ENCODE results near the gene DDX31. TPM values are rescaled to one million over a fixed set of nuclear protein-coding genes. Genes with fewer than 3 reads are reported as not detected.
"Not testable (repeated sequence)": the region's sequence is repeated elsewhere in the genome, so short reads cannot be mapped to it uniquely, and the experiment has no call there.

Gene DDX31
- total RNA-seq, 1 experiment from 2014 or later = 19.2 TPM

DNA sequence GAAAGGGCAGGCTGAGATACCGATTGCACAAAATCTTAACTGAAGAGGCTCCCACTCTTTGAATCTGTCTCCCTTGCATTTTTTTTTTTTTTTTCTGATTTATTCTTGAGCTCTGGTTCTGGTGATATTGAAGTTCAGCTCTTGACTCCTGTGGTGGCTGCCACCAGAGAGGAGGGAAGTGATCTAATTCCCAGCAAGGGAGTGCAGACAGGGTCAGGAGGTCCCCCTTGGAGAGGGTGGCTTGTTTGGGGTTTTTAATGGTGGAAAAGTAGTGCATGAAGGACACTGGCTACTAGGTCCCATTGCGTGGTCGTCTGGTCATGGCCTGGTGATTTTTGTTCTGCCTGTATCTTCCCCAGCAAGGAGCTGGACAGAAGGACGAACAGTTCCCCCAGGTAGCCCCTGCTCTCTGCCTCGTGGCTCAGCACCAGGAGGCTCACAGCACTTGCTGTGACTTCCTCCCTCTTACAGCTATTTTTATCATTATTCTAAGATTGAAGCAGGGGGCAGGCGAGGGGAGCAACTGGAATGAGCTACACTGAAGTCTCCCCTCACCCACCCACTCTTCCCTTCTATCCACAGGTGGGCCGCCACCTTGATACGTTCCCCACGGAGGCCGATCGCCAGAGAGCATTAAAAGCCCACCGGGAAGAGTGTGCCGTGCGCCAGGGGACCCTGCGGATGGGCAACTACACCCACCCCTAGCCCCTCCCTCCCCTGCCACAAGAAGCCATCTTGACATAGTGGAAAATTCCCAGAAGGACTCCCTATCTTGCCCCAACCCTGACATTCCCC, 97.8 kb downstream of the DDX31 start:
- no peak overlapping the region for H3K4me3 ChIP-seq
- H3K9me2 ChIP-seq (ENCODE audit: insufficient read depth) = no peaks in the 10 kb centered on the region
- no peaks in the 10 kb centered on the region for H3K79me2 ChIP-seq (ENCODE audit: low read depth)
- H3F3A ChIP-seq (ENCODE audit: insufficient read depth, low read depth) = no peaks in the 10 kb centered on the region
- intact Hi-C loops (cut with micrococcal nuclease; ENCODE audit: unreplicated experiment) = no loop called here
- no peaks in the 10 kb centered on the region for H3K36me3 ChIP-seq (ENCODE audit: low read depth)
- TF ChIP-seq EZH2 (IDR thresholded peaks at IDR 0.05; ENCODE audit: low read depth) = no peak
- TF ChIP-seq, protein P1, sequence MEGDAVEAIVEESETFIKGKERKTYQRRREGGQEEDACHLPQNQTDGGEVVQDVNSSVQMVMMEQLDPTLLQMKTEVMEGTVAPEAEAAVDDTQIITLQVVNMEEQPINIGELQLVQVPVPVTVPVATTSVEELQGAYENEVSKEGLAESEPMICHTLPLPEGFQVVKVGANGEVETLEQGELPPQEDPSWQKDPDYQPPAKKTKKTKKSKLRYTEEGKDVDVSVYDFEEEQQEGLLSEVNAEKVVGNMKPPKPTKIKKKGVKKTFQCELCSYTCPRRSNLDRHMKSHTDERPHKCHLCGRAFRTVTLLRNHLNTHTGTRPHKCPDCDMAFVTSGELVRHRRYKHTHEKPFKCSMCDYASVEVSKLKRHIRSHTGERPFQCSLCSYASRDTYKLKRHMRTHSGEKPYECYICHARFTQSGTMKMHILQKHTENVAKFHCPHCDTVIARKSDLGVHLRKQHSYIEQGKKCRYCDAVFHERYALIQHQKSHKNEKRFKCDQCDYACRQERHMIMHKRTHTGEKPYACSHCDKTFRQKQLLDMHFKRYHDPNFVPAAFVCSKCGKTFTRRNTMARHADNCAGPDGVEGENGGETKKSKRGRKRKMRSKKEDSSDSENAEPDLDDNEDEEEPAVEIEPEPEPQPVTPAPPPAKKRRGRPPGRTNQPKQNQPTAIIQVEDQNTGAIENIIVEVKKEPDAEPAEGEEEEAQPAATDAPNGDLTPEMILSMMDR (conservative IDR thresholded peaks at IDR 0.05) = no peak
- H3K27me3 ChIP-seq (ENCODE audit: insufficient read depth, low read depth) = peaks cover 89% of the 10 kb centered on the region
- no peak for DNase-seq
- no TSS peak for BruUV-seq (replicated peaks)
- no peaks in the 10 kb centered on the region for H3K9me3 ChIP-seq (ENCODE audit: insufficient read depth, low read depth)
- no peak overlapping the region for H3K4me2 ChIP-seq
- H2AFZ ChIP-seq = no peak overlapping the region
- peaks cover 3% of the 10 kb centered on the region; the same call in 1 of the 2 replicates for H4K20me1 ChIP-seq (ENCODE audit: insufficient read depth)
- H3K27ac ChIP-seq = no peak overlapping the region
- ChIA-PET CTCF (interaction anchor here (0.5 to 0.6 kb wide), 2 partner anchors 98 to 157 kb away, joined by 4 read pairs; partner anchors contain the start of genes DDX31 and GTF3C4), POLR2A (ENCODE audit: unreplicated experiment) (interaction anchor here (0.6 kb wide), 1 partner anchor 195 kb away, joined by 12 read pairs; no protein-coding TSS in a partner anchor)
- no peaks in the 10 kb centered on the region for H3K4me1 ChIP-seq (replicated peaks; ENCODE audit: insufficient read depth)

GRCh38 chr9:132568787-132569186, 101.0 kb downstream of the DDX31 start:
- H3K4me3 ChIP-seq; H3K4me1 ChIP-seq (replicated peaks; ENCODE audit: insufficient read depth); H3K27ac ChIP-seq; H3K36me3 ChIP-seq (ENCODE audit: low read depth); H2AFZ ChIP-seq; POLR2A ChIA-PET (ENCODE audit: unreplicated experiment); H3F3A ChIP-seq (ENCODE audit: insufficient read depth, low read depth); H3K9me3 ChIP-seq (ENCODE audit: insufficient read depth, low read depth); H4K20me1 ChIP-seq (ENCODE audit: insufficient read depth); intact Hi-C loops (cut with micrococcal nuclease; ENCODE audit: unreplicated experiment); H3K9me2 ChIP-seq (ENCODE audit: insufficient read depth); BruUV-seq (replicated peaks); H3K4me2 ChIP-seq; H3K79me2 ChIP-seq (ENCODE audit: low read depth); DNase-seq: not testable (repeated sequence)
- CTCF ChIA-PET = interaction anchor here (0.5 kb wide), 1 partner anchor 808 kb away, joined by 4 read pairs; no protein-coding TSS in a partner anchor
- H3K27me3 ChIP-seq (ENCODE audit: insufficient read depth, low read depth) = peaks cover 97% of the 10 kb centered on the region

- Histone ChIP-seq H3K9me2 (ENCODE audit: insufficient read depth) (no peaks in the 10 kb centered on the region), H3K27me3 (ENCODE audit: insufficient read depth, low read depth) (peaks cover 100% of the 10 kb centered on the region), H2AFZ (no peak overlapping the region), H3K4me3 (no peak overlapping the region), H3K36me3 (ENCODE audit: low read depth) (no peaks in the 10 kb centered on the region), H3K79me2 (ENCODE audit: low read depth) (no peaks in the 10 kb centered on the region), H3K27ac (no peak overlapping the region), H3K4me1 (replicated peaks; ENCODE audit: insufficient read depth) (no peaks in the 10 kb centered on the region), H3F3A (ENCODE audit: insufficient read depth, low read depth) (no peaks in the 10 kb centered on the region), H4K20me1 (ENCODE audit: insufficient read depth) (no peaks in the 10 kb centered on the region; the same call in 1 of the 2 replicates), H3K4me2 (no peak overlapping the region), H3K9me3 (ENCODE audit: insufficient read depth, low read depth) (no peaks in the 10 kb centered on the region)
- DNase-seq = no peak
- POLR2A ChIA-PET (ENCODE audit: unreplicated experiment) = no interaction called here
- no TSS peak for BruUV-seq (replicated peaks)
- TF ChIP-seq EZH2 (IDR thresholded peaks at IDR 0.05; ENCODE audit: low read depth) = no peak
- TF ChIP-seq, protein P1 (conservative IDR thresholded peaks at IDR 0.05) = no peak
- intact Hi-C loops (cut with micrococcal nuclease; ENCODE audit: unreplicated experiment) = no loop called here
- CTCF ChIA-PET = interaction anchor here (0.6 kb wide), 1 partner anchor 139 kb away, joined by 8 read pairs; no protein-coding TSS in a partner anchor
These were observed 105.3 kb downstream of the DDX31 start for GRCh38 chr9:132564526-132564925.

Measured in PC-9 (cell line).